ENCODE results near the gene WDR5. TPM values are rescaled to one million over a fixed set of nuclear protein-coding genes. Genes with fewer than 3 reads are reported as not detected.

Gene WDR5
- total RNA-seq, 1 experiment from 2014 or later: 51.7 TPM

GRCh38 chr9:134176599-134176968 is 40.7 kb downstream of the WDR5 start:
- DNase-seq: no peak
- H3K36me3 ChIP-seq (ENCODE audit: control insufficient read depth, insufficient read depth, low read length): no peaks in the 10 kb centered on the region
- H3K9me3 Mint-ChIP-seq (ENCODE audit: unreplicated experiment): no peaks in the 10 kb centered on the region
- H3K27me3 Mint-ChIP-seq (ENCODE audit: insufficient read depth, unreplicated experiment): peaks cover 11% of the 10 kb centered on the region
- TF ChIP-seq, protein P1, sequence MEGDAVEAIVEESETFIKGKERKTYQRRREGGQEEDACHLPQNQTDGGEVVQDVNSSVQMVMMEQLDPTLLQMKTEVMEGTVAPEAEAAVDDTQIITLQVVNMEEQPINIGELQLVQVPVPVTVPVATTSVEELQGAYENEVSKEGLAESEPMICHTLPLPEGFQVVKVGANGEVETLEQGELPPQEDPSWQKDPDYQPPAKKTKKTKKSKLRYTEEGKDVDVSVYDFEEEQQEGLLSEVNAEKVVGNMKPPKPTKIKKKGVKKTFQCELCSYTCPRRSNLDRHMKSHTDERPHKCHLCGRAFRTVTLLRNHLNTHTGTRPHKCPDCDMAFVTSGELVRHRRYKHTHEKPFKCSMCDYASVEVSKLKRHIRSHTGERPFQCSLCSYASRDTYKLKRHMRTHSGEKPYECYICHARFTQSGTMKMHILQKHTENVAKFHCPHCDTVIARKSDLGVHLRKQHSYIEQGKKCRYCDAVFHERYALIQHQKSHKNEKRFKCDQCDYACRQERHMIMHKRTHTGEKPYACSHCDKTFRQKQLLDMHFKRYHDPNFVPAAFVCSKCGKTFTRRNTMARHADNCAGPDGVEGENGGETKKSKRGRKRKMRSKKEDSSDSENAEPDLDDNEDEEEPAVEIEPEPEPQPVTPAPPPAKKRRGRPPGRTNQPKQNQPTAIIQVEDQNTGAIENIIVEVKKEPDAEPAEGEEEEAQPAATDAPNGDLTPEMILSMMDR (IDR thresholded peaks at IDR 0.05; ENCODE audit: insufficient read depth in 1 of 2, low read depth in 1 of 2, low read length in 1 of 2, severe bottlenecking in 1 of 2, unreplicated experiment in 1 of 2): no peak
- H3K36me3 Mint-ChIP-seq (ENCODE audit: insufficient read depth, unreplicated experiment): peaks cover 13% of the 10 kb centered on the region
- no peak overlapping the region for H3K4me3 ChIP-seq (ENCODE audit: low read depth, low read length)
- H3K4me1 ChIP-seq: no peaks in the 10 kb centered on the region
- no peaks in the 10 kb centered on the region for H3K9me3 ChIP-seq
- intact Hi-C loops (cut with micrococcal nuclease; ENCODE audit: unreplicated experiment): no loop called here
- no peaks in the 10 kb centered on the region for H3K27me3 ChIP-seq (replicated peaks; ENCODE audit: control insufficient read depth, insufficient read depth, low read length)
- ChIA-PET POLR2A (no interaction called here), CTCF (no interaction called here)
- no peak overlapping the region for H3K27ac Mint-ChIP-seq (ENCODE audit: unreplicated experiment)
- no TSS peak for BruUV-seq (replicated peaks)
- no peak overlapping the region for H3K4me3 Mint-ChIP-seq (ENCODE audit: unreplicated experiment)
- H3K4me1 Mint-ChIP-seq (ENCODE audit: low read depth, unreplicated experiment): peaks cover 6% of the 10 kb centered on the region

DNA sequence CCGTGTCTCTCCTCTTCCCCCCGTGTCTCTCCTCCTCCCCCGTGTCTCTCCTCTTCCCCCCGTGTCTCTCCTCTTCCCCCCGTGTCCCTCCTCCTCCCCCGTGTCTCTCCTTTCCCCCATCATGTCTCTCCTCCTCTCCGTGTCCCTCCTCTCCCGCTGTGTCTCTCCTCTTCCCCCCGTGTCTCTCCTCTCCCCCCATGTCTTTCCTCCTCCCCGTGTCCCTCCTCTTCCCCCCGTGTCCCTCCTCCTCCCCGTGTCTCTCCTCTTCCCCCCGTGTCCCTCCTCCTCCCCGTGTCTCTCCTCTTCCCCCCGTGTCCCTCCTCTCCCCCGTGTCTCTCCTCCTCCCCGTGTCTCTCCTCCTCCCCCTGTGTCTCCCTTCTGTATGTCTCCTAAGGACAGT is 41.3 kb downstream of the WDR5 start:
- Mint-ChIP-seq H3K4me3 (ENCODE audit: unreplicated experiment) (no peak overlapping the region), H3K27me3 (ENCODE audit: insufficient read depth, unreplicated experiment) (peaks cover 11% of the 10 kb centered on the region), H3K4me1 (ENCODE audit: low read depth, unreplicated experiment) (peaks cover 7% of the 10 kb centered on the region), H3K36me3 (ENCODE audit: insufficient read depth, unreplicated experiment) (peaks cover 13% of the 10 kb centered on the region), H3K9me3 (ENCODE audit: unreplicated experiment) (peaks cover 3% of the 10 kb centered on the region), H3K27ac (ENCODE audit: unreplicated experiment) (no peak overlapping the region)
- no TSS peak for BruUV-seq (replicated peaks)
- POLR2A ChIA-PET: no interaction called here
- Histone ChIP-seq H3K9me3 (no peaks in the 10 kb centered on the region), H3K4me1 (no peaks in the 10 kb centered on the region), H3K27me3 (replicated peaks; ENCODE audit: control insufficient read depth, insufficient read depth, low read length) (no peaks in the 10 kb centered on the region), H3K36me3 (ENCODE audit: control insufficient read depth, insufficient read depth, low read length) (no peaks in the 10 kb centered on the region), H3K4me3 (ENCODE audit: low read depth, low read length) (no peak overlapping the region)
- CTCF ChIA-PET: no interaction called here
- TF ChIP-seq, protein P1 (IDR thresholded peaks at IDR 0.05; ENCODE audit: insufficient read depth in 1 of 2, low read depth in 1 of 2, low read length in 1 of 2, severe bottlenecking in 1 of 2, unreplicated experiment in 1 of 2): no peak
- intact Hi-C loops (cut with micrococcal nuclease; ENCODE audit: unreplicated experiment): no loop called here
- no peak for DNase-seq

DNA sequence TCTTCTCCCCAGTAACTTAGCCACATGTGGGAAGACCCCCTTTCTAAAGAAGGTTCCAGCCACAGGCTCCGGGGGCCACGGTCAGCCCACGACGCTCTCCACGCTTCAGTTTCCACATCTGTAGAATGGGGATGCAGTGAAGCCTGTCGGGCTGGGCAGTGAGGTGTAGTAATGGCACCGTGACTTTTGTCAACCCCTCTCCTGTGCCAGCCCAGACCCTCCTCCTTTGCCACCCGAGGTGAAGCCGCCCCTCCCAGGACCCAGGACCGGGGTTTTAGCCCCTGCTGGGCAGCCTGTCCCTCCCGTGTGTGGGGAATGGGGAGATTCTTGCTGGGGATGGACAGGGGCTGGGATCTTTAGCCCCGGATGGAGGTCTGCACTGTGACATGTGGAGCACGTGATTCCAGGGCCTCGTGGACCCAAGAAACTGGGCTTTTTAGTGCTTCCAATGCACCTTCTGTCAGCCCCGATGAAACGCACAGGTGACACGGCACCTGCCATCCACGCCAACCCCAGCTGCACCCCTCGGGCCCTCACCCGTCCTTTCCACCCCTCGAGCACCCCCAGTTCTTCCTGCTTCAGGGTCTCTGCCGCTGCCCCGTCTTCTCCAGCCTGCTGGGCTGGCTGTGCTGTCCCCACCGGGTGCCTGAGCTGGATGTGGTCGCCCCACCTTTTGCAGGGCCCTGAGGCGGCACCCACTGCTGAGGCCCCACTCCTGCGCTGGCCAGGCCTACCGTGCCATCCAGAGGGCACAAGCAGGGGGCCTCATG is 41.9 kb downstream of the WDR5 start:
- DNase-seq: no peak
- Mint-ChIP-seq H3K27ac (ENCODE audit: unreplicated experiment) (no peak overlapping the region), H3K27me3 (ENCODE audit: insufficient read depth, unreplicated experiment) (peaks cover 11% of the 10 kb centered on the region), H3K36me3 (ENCODE audit: insufficient read depth, unreplicated experiment) (peaks cover 13% of the 10 kb centered on the region), H3K4me1 (ENCODE audit: low read depth, unreplicated experiment) (peaks cover 13% of the 10 kb centered on the region), H3K9me3 (ENCODE audit: unreplicated experiment) (peaks cover 10% of the 10 kb centered on the region), H3K4me3 (ENCODE audit: unreplicated experiment) (no peak overlapping the region)
- Histone ChIP-seq H3K4me3 (ENCODE audit: low read depth, low read length) (no peak overlapping the region), H3K4me1 (no peaks in the 10 kb centered on the region), H3K36me3 (ENCODE audit: control insufficient read depth, insufficient read depth, low read length) (no peaks in the 10 kb centered on the region), H3K9me3 (no peaks in the 10 kb centered on the region), H3K27me3 (replicated peaks; ENCODE audit: control insufficient read depth, insufficient read depth, low read length) (no peaks in the 10 kb centered on the region)
- POLR2A ChIA-PET: no interaction called here
- intact Hi-C loops (cut with micrococcal nuclease; ENCODE audit: unreplicated experiment): no loop called here
- CTCF ChIA-PET: no interaction called here
- TF ChIP-seq, protein P1 (IDR thresholded peaks at IDR 0.05; ENCODE audit: insufficient read depth in 1 of 2, low read depth in 1 of 2, low read length in 1 of 2, severe bottlenecking in 1 of 2, unreplicated experiment in 1 of 2): no peak
- no TSS peak for BruUV-seq (replicated peaks)

Data from Caco-2 (cell line).